Activated CD4-positive, CD25-positive, alpha-beta regulatory T cell (primary cell): ENCODE measurements around the gene TBC1D22B.

Source experiments
- DNase-seq, 4 experiments: peaks; one replicate each; lab custom pipeline; 2025; lab: John Stamatoyannopoulos, UW

TBC1D22B gene

DNA sequence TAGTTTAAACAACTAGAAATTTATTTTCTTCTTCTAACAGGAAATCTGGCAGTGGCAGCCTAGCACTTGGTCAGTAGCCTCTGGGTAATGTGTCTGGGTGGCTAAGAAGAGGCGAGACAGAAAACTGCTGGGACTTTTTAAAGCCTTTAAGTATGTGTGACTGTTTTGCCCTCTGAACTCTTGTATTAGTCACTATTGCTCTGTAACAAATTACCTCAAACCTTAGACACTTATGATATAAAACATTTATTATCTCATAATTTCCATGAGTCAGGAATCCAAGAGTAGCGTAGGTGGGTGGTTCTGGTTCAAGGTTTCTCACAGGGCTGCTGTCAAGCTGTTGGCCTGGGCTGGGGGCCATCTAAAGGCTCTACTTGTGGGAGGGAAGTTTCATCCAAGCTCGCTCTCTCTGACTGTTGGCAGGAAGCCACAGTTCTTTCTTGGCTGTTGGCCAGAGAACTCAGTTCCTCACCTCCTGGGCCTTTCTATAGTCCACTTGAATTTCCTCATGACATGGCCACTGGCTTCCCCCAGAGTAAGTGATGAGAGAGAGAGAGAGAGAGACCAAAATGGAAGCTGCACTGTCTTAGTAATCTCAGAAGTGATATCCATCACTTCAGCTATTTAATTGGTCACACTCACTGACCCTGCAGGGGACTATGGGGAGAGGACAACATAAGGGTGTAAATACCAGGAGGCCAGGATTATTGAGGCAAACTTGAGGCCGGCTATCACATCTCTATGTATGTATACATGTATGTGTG, 17.4 kb upstream of the TBC1D22B start:
- peak; percentile 16 to 57 (median 22) for DNase-seq

DNA sequence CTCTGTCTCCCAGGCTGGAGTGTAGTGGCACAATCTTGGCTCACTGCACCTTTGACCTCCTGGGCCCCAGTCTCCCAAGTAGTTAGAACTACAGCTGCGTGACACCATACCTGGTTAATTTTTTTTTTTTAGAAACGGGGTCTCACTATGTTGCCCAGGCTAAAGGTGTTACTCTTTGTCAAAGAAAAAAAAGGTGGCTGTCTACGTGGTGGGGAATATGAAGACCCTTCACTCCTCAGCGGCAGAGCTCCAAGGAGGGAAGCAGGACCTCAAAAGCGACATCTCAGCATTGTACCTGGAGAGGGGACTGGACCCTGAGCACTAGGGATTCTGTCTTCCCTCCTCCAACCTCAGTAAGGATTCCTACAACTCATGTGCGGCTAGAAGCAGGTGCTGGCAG, 16.4 kb upstream of the TBC1D22B start:
- DNase-seq = no peak

DNA sequence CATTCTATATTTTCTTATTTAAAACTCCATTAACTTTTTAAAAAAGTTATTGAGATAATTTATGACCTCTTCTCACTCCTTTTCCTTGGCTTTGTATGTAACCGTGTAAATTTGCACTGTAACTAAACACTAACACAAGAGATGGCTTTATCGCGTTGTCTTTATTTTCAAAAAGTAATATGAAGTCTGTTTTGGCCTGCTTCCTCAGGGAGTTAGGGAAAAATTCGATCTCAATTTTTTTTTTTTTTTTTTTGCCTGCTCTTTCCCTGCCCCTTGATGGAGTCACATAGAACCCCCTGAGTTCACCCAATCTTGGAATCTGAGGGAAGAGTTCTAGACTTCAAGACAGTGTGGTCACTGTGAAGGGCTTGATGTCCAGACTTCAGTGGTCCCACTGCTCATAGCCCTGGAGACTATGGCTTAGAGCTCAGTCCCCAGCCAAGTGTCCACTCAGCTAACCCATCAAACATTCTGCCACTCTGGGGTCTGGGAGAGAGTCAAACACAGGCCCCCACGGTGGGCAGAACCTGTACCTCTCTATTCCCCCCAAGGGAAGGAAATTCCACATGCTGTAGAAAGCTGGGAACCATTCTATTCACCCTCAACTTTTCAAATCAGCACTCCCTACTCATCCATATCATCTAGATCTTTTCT, 15.7 kb upstream of the TBC1D22B start:
- DNase-seq = no peak

DNA sequence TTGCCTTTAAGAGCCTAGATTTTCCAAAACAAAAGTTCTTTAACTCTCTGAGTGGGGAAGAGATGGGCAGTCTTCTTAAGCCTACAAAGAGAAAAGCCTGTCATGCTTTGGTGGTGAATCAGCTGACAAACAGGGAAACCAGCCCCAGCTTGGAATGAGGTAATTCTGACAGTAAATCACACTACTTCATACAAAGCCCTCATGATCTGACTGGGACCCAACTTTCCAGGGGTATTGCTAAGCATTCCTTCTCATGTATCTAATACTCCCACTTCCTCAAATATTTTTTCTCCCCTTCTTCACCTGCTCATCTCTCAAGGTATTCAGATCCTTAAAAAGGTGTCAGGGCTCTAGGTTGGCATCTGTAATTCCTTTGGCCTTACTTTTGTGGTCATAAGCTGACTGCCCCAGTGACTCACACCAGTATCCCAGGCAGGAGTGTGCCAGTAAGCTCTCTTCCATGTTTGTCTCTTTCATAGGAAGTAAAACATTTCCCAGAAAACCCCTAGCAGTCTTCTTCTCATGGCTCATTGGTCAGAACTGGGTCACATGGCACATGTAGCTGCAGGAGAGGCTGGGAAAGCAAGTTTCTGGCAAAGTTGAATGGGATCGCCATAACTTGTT, 15.0 kb upstream of the TBC1D22B start:
- DNase-seq = no peak

DNA sequence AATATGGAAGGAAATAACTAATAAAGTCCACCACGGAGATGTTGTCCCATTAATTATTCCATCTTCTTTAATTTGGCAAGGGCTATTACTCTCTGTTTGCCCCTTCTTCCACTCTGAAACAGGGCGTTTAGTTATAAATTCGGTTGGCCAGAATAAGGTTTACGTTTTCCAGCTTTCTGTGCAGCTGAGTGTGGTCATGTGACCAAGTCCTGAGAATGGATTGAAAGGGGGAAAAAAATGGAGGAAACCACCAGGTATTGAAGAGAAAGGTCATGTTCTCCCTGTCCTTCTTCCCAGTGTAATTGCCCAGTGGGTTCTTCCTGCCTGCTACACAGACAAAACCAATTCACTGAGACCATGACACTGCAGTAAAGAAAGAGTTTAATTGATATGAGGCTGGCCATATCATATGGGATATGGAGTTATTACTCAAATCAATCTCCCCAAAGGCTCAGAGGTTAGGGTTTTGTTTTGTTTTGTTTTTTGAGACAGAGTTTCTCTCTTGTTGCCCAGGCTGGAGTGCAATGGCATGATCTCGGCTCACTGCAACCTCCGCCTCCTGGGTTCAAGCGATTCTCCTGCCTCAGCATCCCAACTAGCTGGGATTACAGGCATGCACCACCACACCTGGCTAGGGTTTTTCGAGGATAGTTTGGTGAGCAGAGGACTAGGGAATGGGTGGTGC, 14.3 kb upstream of the TBC1D22B start:
- no peak for DNase-seq

DNA sequence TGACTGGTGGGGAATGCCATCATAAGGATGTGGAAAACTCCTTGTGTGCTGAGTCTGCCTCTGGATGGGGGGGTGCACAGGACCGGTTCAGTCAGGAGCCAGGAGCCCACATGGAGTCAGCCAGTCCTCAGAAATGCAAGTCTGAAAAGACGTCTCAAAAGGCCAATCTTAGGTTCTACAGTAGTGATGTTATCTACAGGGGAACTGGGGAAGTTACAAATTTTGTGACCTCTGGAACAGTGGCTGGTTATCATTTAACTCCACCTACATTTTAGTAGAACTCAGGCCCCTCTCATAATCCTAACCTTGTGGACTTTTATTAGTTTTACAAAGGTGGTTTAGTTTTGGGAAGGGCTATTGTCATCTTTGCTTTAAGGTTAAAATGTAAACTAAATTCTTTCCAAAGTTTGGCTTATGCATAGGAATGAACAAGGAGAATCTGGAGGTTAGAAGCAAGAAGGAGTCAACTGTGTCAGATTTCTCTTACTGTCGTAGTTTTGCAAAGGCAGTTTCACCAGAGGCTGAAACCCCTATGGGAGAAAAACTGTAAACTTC, 13.7 kb upstream of the TBC1D22B start:
- DNase-seq = no peak

GRCh38 chr6:37244430-37245310, 12.9 kb upstream of the TBC1D22B start:
- DNase-seq = no peak

- DNase-seq = no peak
These were observed 6.3 kb upstream of the TBC1D22B start for GRCh38 chr6:37251211-37251780.

DNA sequence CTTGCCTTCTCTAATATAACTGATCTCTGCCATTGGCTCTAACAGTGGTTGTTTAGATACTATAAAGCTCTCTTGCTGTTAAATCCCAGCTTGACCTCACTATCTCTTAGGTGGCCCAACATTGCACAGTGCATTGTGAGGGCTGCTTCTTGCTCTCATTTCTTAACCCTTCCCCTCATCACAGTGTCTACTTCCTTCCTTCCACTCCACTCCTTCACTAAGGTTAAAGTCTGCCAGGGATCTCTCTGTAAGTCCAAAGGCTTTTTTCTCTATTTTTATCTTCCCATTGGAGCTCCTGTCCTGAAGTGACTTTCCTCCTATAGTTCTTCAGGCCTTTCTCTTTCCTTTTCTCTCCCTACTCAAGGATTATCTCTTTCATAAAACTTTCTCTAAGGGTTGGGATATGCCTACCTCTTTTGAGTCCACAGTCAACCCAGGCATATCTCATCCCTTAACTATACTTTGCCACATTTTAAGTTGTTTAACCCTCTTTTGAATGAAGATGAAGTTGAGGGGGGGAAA, 4.0 kb upstream of the TBC1D22B start:
- DNase-seq = no peak

DNA sequence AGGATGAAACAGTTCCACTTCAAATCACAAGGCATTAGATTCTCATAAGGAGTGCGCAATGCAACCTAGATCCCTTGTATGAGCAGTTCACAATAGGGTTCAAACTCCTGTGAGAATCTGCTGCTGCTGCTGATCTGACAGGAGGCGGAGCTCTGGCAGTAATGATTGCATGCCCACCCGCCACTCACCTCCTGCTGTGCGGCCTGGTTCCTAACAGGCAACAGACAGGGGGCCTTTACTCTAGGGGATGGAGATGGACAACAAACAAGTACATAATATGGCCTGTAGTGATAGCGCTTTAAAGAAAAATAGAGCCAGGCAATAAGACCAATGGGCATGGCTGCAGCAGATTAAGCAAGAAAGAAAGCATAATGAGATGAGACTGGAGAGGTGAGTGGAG, 2.7 kb upstream of the TBC1D22B start:
- no peak for DNase-seq

DNA sequence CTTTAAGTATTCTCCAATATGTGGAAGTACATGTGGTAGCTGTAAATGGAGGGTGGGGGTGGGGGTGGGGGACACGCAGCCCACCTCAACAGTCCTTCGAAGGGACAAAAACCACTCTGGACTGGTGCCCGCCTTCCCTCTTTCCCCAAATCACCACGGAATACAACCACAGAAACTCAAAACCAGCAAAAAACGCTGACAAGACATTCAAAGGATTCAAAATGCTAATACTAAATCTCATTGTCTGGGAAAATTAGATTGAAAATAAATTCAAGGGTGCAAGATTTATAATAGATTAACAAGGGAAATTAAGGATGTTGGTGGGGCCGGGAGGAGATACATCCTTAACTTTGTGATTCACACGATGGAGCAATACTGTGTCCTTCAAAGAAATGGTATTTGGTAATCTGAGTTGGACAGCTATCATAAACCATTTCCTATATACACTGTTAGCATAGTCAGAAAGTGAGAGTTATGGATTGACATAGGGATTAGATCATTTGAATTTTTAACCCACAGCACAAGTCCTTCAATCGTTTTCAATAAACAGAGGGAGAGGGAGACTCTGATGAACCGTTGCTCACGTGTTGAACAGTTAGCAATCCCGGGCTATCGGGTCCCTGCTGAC, 766 bp upstream of the TBC1D22B start:
- no peak for DNase-seq

- no peak for DNase-seq
These were observed 295 bp upstream of the TBC1D22B start for GRCh38 chr6:37257320-37257633.

DNA sequence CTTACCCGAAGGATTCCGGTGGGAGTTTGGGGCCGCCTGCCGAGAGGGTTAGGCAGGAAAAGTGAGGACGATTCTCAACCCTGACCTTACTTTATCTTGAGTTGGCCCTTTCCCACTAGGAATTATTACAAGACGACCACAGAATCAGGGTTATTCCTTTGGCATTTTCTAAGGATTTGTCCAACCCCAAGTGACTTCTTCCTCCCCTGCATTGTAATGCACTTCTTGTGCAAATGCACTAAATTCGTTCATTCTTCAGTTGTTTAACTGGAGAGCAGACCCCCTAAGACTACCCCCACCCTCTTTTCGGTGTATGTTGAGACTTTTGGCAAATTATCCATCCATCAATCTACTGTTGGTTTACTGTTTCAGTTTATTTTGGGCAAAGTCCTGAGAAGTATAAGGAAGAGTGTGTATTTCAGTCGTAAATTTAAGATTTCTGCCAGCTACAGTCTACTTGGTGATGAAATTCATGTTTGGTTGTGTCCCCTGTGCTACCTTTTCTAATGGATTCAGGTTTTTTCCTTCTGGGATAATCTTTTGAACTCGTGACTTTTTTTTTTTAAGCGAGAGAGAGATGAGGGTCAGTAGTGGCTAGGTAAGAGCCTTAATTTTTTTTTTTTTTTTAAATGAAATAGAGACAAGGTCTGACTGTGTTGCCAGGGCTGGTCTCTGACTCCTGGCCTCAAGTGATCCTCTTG, 983 bp downstream of the TBC1D22B start:
- no peak for DNase-seq

DNA sequence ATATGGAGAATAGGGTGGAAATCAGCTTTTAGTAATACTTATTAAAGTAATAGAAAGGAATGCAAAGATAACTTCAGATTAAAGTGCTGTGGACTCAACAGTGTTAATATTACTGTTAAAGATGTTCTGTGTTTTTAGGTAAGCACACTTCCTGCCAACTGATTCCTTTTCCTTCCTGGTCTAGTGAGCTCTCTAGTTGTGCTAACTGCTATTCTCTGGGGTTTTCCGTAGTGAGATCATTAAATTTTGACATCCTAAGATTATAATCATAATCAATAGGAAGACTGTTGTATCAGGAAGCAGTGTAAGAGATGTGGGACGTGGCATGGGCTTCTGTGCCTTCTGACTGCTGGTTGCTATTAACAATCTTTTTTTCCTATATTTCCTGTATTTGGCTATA, 1.6 kb downstream of the TBC1D22B start:
- no peak for DNase-seq

DNA sequence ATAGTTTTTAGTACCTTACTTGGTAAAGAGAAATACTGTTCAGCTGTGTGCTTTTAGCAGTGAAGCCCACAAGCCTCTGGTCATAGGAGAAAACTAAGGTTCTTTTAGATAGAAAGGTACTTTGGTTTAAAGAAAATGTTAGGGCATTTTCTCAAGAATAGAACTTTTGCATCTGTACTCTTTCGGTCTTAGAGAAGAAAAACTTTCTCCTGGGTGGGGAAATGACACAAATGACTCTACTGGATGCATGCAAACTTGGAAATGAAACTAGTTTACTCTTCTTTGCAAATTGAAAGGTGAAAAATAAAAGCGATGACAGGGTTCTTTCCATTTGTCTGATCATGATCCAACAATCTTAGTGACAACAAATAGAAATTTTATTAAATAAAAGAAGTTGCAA, 2.5 kb downstream of the TBC1D22B start:
- no peak for DNase-seq

- no peak for DNase-seq
These were observed 2.9 kb downstream of the TBC1D22B start for GRCh38 chr6:37260444-37260843.

DNA sequence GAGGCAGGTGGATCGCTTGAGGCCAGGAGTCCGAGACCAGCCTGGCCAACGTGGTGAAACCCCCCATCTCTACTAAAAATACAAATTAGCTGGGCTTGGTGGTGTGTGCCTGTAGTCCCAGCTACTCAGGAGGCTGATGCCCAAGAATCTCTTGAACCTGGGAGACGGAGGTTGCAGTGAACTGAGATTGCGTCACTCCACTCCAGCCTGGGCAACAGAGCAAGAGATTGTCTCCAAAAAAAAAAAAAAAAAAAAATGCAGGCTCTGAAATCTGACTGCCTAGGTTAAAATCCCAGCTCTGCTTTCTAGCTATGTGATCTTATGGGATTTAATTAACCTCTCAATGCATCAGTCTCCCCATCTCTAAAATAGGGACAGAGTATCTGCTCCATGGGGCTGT, 3.6 kb downstream of the TBC1D22B start:
- no peak for DNase-seq

- no peak for DNase-seq
These were observed 5.0 kb downstream of the TBC1D22B start for GRCh38 chr6:37262446-37263026.

- no peak for DNase-seq
These were observed 7.4 kb downstream of the TBC1D22B start for GRCh38 chr6:37265001-37265400.

- no peak for DNase-seq
These were observed 8.3 kb downstream of the TBC1D22B start for GRCh38 chr6:37265860-37266259.
